Activated T-helper 1 cell treated with anti-CD3 and anti-CD28 coated beads, Interleukin-2, amount 50 U/mL, for 16 hours (primary cell): ENCODE data around the gene PGM2L1.
"Not testable (repeated sequence)": the region's sequence is repeated elsewhere in the genome, so short reads cannot be mapped to it uniquely, and the experiment has no call there.

Source experiments
- DNase-seq, 2 donors: peaks; one replicate each; pipeline ENCODE4 v3.0.0-alpha.2; 2020; ENCODE audit warnings: low read depth in 1 of 2, low spot score in 1 of 2

Gene PGM2L1

DNA sequence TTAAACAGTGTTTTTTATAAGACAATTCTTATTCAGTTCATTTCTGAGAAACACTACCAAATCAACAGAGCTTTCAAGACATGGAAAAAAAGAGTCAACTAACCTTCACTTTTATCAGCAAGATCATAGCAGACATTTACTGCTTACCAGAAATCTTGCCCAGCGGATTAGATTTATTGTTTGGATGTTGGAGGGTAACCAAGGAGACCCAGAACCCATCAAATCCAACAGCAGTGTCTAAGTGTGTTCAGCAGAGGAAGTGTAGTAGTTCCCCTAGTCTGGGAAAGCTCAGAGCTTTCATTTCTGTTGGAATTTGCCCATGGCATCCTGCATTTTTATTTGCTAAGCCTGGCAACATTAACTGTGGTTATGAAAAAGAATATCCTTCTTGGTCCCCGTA lies 2.4 kb upstream of the PGM2L1 start:
- DNase-seq = no peak

DNA sequence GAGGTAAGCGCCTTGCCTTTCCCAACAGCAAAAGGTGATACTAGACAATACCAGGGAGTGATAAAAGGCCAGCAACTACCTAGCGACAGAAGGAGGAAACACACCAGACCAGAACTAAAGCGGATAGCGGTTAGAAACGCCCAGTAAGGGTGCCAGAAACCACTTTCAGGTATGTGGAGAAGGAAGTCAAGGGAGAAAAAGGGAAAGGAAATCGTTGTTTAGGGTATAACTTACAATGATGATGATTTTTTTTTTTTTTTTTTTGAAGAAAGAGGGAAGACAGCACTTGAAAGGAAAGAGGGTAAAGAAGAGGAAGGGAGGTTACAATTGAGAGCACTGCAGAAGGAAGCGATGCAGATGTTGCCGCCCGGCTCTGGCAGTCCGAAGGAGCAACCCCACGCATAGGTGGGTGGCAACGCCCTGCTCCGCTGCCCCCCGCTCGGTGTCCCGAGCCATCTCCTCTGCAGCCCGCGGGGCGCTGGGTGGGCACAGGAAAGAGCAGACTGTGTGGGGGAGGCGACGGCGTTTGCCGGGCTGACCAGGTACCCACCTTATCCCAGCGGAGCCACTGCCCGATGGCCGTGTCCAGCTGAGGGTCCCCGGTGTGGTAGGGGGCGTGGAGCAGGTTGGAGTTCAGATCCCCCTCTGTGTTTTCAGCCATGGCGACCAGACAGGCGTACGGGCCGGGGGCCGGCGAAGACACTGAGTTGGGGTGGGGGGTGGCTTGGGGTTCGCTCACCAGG lies 561 bp downstream of the PGM2L1 start:
- peak in 1 of 2 donors; percentile 15 for DNase-seq

DNA sequence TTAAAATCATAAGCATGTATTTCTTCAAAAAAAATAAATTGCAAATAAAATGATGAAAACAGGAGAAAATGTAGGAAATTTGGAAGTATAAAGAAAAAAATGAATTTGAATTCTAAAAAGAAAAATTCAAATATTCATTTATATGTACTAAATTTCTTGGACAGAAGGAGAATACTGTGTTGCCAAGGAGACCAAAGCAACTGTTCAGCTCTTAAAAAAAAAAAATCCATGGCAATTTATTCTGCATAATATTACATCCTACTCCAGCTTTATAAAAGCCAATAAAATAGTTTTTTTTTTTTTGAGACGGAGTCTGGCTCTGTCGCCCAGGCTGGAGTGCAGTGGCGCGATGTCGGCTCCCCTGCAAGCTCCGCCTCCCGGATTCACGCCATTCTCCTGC lies 6.0 kb downstream of the PGM2L1 start:
- DNase-seq = no peak

DNA sequence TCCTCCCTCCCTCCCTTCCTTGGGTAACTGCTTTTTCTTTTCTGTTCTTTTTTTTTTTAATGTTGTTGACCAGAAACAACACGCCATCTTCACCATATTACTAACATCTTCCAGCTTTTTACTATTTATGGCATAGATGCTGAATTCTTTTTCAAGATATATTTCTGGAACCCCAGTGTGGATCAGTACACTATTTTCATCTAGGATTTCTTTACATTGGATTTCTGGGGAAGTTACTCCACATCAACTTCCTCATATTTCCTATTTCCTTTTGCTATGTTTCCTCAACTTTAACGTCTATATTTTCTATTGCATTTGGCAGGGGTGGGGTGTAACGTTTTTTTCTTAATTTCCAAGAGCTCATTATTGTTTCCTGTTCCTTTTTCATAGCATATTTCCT lies 7.0 kb downstream of the PGM2L1 start:
- no peak for DNase-seq

DNA sequence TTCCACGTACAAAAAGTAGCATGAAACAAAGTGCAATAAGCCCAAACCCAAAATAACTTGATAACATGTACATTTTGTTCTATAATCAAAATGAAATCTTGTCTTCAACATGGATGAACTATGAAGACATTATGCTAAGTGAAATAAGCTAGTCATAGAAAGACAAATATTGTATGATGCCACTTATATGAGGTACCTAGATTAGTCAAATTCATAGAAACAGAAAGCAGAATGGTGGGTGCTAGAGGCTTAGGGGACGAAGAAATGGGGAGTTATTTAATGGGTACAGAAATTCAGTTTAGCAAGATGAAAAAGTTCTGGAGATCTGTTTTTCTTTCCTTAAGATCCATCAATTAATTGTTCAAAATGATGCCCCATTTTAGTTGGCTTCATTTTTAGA lies 7.5 kb downstream of the PGM2L1 start:
- no peak for DNase-seq

DNA sequence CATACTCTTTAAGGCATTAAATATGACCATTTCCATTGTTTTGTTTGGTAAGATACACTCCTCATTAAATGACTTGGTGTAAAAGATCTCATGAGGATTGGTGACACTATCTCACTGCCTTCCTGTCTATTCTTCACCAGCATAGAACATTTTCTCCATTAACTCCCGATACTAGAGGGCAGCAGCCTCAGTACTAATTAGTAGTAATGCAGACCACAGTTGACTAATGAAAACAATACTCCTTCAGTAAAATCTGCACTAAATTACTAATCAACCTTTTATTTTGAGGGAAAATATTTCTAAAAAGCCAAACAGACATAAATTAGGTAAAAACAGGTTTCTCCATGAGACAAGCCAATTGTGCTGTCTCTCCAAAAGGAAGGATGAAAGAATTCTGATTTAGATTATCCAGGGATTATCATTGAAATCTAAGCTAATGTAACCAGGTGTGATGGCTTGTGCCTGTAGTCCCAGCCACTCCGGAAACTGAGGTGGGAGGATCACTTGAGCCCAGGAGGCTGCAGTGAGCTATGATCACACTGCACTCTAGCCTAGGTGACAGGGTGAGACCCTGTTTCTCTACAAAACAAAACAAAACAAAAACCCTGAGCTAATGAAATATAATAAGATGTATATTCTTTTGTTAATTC lies 9.4 kb downstream of the PGM2L1 start:
- DNase-seq = peak; percentile 12 to 40

DNA sequence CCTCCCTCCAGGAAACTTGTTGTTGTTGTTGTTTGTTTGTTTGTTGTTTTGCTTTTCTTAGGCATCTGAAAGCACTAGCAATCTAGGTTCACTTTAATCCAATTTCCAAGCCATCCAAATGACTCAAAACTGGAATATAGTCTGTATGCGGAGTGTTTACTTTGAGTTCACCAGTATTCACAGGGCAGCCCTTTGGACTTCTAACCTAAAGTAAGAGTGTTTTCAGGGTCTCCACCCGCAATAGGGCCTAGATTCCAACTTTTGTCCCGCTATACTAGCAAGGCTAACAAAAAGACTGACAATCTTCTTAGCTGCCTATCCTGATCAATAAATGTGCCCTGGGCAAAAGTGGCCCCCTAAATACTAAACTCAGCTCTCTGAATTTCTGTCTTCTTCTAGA lies 13.6 kb downstream of the PGM2L1 start:
- no peak for DNase-seq

DNA sequence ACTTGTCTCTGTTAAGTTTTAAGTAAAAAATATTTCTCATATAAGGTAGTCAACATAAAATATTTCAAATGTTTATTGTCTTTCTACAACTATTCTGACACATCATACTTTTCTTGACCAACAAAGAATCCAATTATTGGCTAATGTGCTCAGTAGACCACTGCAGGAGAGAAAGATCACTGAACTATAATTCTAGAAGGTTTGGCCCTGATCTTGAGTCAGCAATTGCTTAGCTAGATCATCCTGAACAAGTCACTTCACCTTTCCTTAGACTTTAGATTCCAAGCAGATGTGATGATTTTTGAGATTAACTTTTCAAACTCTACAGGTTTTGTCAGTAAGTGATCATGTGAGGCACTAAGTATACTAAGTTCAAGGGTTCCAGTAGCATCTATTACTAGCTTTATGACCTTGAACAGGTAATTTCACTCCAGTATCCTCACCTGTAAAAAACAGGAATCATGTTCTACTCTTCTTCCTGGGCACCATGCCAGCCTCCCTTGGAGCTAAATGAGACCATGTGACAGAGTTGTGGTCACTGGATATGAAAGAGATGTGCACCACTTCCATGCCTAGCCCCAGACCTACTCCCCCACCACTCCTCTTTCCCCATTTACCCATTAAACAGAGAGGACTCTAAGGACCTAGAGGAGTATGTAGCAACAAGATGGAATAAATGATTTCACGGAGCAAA lies 17.3 kb downstream of the PGM2L1 start:
- no peak for DNase-seq

DNA sequence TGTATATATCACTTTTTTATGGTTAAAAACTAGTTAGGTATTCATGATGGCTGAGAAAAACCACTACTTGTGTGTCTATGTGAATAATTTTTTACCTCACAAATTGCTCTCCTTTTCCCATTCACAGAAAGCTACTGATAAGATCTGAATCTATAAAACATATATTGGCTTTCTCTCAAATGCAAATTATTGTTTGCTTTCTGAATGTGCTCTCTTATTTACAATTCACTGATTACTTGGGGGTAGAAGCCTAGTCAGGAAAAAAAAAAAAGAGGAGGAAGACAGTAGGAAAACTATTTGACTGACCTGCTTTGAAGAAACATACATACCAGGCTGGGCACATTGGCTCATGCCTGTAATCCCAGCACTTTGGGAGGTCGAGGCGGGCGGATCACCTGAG lies 20.5 kb downstream of the PGM2L1 start:
- no peak for DNase-seq

DNA sequence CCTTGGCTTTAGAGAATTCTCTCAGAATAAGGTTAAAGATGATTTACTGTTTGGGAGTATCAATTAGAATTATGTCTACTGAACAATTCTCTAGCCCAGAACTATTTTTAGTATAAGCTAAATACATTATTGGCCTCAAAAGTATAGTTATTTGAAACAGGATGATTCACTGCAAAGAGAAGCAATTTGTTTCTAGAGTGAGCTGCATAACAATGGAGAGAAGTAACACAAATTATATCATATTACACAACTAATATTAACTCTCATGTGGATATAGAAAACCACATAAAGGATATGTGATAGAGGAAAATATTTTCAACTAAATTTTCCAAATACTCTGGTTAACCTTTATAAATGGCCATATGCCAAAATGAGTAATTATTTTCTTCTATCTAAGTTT lies 24.9 kb downstream of the PGM2L1 start:
- DNase-seq = no peak

DNA sequence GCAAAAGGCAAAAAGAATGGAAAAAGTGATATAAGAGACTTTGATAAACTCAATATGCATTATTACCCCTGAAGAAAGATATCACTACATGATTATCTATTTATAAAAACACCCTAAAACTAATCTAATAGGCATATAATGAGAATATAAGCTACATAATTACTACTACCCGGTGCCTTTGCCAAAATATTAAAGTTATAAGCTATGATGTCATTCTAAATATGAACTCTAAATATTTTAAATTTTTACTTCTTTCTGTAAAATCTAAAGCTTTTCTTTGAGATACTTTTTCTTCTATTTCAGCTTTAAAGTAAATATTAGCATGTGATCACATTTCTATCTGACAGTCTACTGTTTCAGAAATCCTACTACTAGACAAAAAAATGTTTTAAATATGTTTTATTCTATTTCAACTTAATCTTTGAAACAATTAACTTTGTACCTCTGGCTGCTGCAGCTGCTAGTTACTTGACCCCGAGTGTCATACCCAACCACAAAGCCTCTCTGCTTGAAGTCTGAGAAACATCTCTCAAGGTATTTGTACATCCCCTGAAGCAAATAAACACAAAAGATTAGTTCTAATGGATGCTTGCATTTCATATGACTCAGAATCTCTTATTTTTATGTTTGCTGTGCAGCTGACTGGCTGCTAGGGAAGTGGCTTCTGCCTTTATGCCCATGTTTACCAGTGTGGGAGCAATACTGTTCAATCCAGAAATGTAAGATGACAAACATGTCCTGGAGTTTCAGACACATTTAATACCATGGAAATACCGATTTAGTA lies 26.8 kb downstream of the PGM2L1 start:
- DNase-seq = no peak

DNA sequence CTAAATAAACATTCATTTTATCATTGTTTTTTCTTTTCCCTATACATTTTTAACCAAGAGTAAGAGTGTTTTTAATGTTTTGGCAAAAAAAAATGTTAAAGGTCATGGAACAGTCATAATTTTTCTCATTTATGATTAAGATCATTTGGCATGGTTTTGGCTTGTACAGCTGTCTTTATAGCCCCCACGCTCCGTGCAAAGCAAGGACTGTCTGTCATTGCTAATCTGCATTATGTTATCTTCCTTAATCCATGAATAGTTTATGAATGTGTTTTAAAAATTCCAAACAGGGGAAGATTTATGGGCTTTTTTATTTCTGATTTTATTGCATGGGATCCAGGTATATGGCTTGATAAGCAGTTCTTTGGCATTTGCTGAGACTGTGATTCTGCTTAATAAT lies 28.1 kb downstream of the PGM2L1 start:
- no peak for DNase-seq

DNA sequence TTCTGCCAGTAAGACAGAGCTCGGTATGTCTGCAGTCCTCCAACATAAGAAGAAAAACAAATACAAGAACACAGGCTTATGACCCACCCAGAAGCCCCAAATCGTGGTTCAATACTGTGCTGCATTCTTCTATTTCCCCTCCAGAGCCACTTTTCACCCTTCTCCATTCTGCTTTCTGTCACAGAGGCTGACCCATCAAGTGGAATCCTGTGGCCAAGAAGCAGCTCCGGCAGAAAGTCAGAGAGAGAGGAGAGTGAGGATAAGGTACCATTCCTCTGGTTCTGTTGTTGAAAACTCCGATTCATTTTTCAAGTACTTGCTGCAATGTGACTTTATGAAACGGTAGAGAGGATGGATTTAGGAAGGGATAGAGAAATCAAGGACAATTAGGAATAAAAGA lies 30.4 kb downstream of the PGM2L1 start:
- no peak for DNase-seq

DNA sequence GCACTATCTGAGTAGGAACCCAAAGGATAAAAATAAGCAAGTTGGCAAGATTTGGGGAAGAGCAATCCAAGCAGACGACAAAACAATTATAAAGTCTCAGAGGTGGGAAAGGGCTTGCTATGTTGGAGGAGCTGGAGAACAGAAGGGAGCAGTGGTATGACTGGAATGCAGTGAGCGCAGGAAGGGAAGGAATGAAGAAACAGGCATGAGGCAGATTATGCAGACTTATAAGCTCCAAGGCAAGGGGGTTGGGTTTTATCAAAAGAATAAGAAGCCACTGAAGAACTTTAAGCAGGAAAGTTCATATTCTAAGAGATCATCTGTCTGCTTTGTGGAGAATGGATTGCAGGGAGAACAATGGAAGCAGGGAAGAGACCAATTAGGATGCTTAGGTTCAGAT lies 31.7 kb downstream of the PGM2L1 start:
- DNase-seq = no peak

DNA sequence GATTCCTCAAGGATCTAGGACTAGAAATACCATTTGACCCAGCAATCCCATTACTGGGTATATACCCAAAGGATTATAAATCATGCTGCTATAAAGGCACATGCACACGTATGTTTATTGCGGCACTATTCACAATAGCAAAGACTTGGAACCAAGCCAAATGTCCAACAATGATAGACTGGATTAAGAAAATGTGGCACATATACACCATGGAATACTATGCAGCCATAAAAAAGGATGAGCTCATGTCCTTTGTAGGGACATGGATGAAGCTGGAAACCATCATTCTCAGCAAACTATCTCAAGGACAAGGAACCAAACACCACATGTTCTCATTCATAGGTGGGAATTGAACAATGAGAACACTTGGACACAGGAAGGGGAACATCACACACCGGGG lies 32.4 kb downstream of the PGM2L1 start:
- not testable (repeated sequence) for DNase-seq

DNA sequence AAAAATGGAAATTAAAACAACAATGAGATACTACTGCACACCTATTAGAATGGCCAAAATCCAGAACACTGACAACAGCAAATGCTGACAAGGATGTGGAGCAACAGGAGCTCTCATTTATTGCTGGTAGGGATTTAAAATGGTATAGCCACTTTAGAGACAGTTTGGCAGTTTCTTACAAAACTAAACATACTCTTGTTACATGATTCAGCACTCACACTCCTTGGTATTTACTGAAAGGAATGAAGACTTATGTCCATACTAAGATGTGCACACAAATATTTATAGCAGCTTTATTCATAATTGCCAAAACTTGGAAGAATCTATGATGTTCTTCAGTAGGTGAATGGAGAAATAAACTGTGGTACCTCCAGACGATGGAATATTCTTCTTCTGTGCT lies 40.8 kb downstream of the PGM2L1 start:
- DNase-seq = no peak

DNA sequence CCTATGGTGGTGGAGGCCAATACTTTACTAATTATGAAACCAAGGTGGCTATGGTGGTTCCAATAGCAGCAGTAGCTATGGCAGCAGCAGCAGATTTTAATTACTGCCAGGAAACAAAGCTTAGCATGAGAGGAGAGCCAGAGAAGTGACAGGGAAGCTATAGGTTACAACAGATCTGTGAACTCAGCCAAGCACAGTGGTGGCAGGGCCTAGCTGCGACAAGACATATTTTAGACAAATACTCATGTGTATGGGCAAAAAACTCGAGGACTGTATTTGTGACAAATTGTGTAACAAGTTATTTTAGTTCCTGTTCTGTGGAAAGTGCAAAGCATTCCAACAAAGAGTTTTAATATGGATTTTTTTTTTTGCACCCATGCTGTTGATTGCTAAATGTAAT lies 42.6 kb downstream of the PGM2L1 start:
- no peak for DNase-seq

DNA sequence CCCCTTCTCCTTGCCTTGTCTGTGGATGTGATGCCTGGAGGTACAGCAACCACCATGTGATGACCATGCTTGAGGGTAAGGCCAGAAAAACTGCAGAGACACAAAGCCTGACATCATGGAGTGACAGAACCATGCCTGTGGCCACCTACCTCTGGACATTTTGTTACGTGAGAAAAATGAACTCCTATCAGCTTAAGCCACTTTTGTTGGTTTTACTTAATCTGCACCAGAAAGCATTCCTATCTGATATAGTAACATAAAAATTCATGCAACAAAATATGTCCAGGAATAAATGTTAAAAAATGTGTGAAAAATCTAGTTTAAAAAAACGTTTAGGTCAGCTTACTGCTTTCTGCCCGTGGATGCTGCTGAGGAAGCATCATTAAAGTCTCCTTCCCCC lies 44.2 kb downstream of the PGM2L1 start:
- DNase-seq = no peak

DNA sequence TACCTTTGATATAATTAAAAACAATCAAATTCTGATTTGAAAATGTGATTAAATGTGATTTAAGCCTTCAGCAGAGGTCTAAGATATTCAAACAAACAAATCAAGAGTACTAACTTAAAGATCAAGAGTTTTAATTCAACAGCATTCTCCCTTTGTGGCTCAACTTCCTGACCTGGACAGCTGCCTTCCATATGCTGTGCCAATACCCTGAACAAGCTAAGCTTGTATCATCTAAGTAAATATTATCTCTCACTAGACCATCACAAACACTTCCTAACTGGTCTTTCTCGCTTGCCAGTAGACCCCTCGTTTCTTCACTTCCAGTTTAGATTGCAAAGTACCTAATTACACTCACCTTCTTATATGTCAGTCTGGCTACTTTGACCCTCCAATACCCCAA lies 50.9 kb downstream of the PGM2L1 start:
- no peak for DNase-seq

DNA sequence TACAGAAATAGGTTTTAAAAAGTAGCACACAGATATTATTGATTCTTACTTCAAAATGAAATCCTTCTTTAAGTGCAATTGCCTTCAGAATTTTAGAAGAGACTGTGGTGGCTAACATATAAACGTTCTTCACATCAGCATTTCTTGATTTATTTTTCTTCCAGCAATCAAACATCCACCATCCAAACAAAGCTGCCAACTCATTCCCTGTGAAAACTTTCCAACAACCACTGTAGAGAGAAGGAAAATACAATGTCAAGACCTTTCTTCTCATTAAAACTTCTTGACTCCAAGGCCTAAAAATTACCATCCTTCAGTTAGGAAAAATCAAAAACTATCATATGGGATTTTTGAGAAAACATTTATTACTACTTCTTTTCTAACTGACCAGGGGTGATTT lies 52.8 kb downstream of the PGM2L1 start:
- DNase-seq = no peak

DNA sequence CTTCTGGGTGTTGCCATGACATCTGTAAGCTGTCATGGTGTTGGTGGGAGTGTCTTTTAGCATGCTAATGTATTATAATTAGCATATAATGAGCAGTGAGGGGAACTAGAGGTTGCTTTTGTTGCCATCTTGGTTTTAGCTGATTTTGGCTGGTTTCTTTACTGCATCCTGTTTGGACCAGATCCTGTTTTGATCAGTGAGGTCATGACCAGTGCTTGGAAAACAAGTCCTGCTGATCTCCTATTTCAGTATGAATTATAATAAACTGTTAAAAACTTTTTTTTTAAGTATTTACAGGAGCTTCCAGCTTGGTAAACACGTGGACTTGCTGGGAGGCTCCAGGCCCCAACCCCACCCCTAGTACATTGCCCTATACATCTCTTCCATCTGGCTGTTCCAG lies 56.3 kb downstream of the PGM2L1 start:
- no peak for DNase-seq

DNA sequence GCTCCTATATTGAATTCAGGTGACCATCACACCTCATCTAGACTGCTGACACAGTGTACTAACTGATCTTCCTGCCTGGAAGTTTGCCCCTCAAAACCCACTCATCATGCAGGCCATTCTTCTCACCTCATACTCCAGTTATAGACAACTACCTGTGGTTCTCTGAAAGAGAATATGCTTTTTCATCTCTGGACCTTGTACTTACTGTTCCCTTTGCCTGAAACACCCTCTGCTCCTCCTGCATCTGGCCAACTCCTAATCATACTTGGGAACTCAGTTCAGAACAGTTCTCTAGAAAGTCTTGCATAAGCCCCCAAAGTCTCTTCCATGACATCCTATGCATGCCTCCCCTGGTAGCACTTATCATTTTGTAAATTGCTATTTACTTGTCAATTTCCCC lies 58.6 kb downstream of the PGM2L1 start:
- DNase-seq = no peak
